HepG2 (cell line): Measurements from ENCODE around the gene LMOD1. TPM values are rescaled to one million over a fixed set of nuclear protein-coding genes. Genes with fewer than 3 reads are reported as not detected.
A peak's percentile ranks its signal among the peaks of the same experiment; 100 is the strongest.

Source experiments
- ARNT2 ChIP-seq: sonication (generic); formaldehyde crosslinking; IDR thresholded peaks from 2 replicates; pipeline ENCODE4 v1.8.0; 2022; ENCODE audit warnings: mild to moderate bottlenecking, low read depth, missing genetic modification reagents, moderate library complexity
- FOXA3 ChIP-seq: IDR thresholded peaks from 2 replicates; pipeline ENCODE4 v1.6.1; 2016; ENCODE audit warnings: missing genetic modification reagents, missing compliant biosample characterization
- FOXJ3 ChIP-seq: sonication (generic); formaldehyde crosslinking; IDR thresholded peaks from 2 replicates; pipeline ENCODE4 v1.4.0; 2020; ENCODE audit warnings: missing genetic modification reagents, mild to moderate bottlenecking, borderline replicate concordance
- GPBP1L1 ChIP-seq: sonication (generic); formaldehyde crosslinking; IDR thresholded peaks from 2 replicates; pipeline ENCODE4 v1.5.0; 2020; ENCODE audit warnings: mild to moderate bottlenecking, missing genetic modification reagents
- PLSCR1 ChIP-seq: sonication (generic); formaldehyde crosslinking; IDR thresholded peaks from 2 replicates; pipeline ENCODE4 v1.5.0; 2020; ENCODE audit warnings: missing genetic modification reagents, mild to moderate bottlenecking, borderline replicate concordance
- TBL1XR1 ChIP-seq: fragments of 150-350 bp; IDR thresholded peaks from 2 replicates; pipeline ENCODE4 v1.6.1; 2014; ENCODE audit warnings: borderline replicate concordance, low read length; ENCODE audit not compliant: partially characterized antibody
- ZFP36L1 ChIP-seq: sonication (generic); formaldehyde crosslinking; IDR thresholded peaks from 2 replicates; pipeline ENCODE4 v1.8.0; 2022; ENCODE audit warnings: mild to moderate bottlenecking, missing genetic modification reagents, moderate library complexity
- ZNF556 ChIP-seq: sonication (generic); formaldehyde crosslinking; IDR thresholded peaks from 2 replicates; pipeline ENCODE4 v1.4.0; 2020; ENCODE audit warnings: mild to moderate bottlenecking, missing genetic modification reagents, borderline replicate concordance
- ZNF598 ChIP-seq: sonication (generic); formaldehyde crosslinking; IDR thresholded peaks from 2 replicates; pipeline ENCODE4 v1.5.1; 2020; ENCODE audit warnings: mild to moderate bottlenecking, missing genetic modification reagents, borderline replicate concordance
- ZSCAN31 ChIP-seq: sonication (generic); formaldehyde crosslinking; IDR thresholded peaks from 2 replicates; pipeline ENCODE4 v1.5.0; 2020; ENCODE audit warnings: low read depth, mild to moderate bottlenecking, missing genetic modification reagents
- polyA plus RNA-seq, 8 experiments: library from polyadenylated mRNA; depleted of rRNA in 3 of 8; stranded (reverse) in 7 of 8; unstranded in 1 of 8; fragments of >200 nt; fragmentation: Illumina TruSeq in 4 of 8; extraction: Trizol in 4 of 8; gene quantifications; 2 replicates each; pipeline versions ENCODE4 v1.2.1 to v1.2.3, GENCODE V29; 2011 to 2016; ENCODE audit warnings: low read depth in 4 of 8, missing spikeins in 1 of 8, mixed read lengths in 1 of 8; ENCODE audit not compliant: insufficient read depth in 1 of 8
- total RNA-seq, 5 experiments: library from RNA; depleted of rRNA; stranded (reverse); fragments of >200 nt; fragmentation: Illumina TruSeq; extraction: Trizol; gene quantifications; 2 replicates each; pipeline ENCODE4 v1.2.3, GENCODE V29; 2016; ENCODE audit warnings: low read depth in 1 of 5
- TF ChIP-seq, protein P1 (sequence below): sonication (generic); formaldehyde crosslinking; IDR thresholded peaks from 2 replicates; pipeline ENCODE4 v1.5.0; 2020; ENCODE audit warnings: mild to moderate bottlenecking, missing genetic modification reagents, borderline replicate concordance

The LMOD1 gene
- total and polyA plus RNA-seq, 2 of the 13 experiments (the other 11 are each of a cell fraction or from before 2014, with no cell fraction given) = not detected

DNA sequence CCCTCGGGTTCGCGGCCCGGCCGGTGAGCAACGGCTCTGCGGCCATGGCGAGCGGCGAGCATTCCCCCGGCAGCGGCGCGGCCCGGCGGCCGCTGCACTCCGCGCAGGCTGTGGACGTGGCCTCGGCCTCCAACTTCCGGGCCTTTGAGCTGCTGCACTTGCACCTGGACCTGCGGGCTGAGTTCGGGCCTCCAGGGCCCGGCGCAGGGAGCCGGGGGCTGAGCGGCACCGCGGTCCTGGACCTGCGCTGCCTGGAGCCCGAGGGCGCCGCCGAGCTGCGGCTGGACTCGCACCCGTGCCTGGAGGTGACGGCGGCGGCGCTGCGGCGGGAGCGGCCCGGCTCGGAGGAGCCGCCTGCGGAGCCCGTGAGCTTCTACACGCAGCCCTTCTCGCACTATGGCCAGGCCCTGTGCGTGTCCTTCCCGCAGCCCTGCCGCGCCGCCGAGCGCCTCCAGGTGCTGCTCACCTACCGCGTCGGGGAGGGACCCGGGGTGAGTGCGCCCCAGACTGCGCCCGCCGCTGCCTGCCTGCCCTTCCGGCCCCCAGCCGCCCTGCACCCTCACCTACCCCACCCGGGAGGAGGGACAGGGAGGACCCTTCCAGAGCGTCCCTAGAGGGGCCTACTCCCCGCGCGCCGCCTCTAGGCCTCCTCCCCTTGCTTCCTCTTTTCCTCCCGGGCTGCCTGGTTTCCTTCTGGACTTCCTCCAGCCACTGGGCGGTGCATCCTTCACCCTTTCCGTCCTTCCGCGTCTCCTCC lies 36.5 kb upstream of the LMOD1 start, which contains the start of gene RNPEP (continued):
- TF ChIP-seq, protein P1, sequence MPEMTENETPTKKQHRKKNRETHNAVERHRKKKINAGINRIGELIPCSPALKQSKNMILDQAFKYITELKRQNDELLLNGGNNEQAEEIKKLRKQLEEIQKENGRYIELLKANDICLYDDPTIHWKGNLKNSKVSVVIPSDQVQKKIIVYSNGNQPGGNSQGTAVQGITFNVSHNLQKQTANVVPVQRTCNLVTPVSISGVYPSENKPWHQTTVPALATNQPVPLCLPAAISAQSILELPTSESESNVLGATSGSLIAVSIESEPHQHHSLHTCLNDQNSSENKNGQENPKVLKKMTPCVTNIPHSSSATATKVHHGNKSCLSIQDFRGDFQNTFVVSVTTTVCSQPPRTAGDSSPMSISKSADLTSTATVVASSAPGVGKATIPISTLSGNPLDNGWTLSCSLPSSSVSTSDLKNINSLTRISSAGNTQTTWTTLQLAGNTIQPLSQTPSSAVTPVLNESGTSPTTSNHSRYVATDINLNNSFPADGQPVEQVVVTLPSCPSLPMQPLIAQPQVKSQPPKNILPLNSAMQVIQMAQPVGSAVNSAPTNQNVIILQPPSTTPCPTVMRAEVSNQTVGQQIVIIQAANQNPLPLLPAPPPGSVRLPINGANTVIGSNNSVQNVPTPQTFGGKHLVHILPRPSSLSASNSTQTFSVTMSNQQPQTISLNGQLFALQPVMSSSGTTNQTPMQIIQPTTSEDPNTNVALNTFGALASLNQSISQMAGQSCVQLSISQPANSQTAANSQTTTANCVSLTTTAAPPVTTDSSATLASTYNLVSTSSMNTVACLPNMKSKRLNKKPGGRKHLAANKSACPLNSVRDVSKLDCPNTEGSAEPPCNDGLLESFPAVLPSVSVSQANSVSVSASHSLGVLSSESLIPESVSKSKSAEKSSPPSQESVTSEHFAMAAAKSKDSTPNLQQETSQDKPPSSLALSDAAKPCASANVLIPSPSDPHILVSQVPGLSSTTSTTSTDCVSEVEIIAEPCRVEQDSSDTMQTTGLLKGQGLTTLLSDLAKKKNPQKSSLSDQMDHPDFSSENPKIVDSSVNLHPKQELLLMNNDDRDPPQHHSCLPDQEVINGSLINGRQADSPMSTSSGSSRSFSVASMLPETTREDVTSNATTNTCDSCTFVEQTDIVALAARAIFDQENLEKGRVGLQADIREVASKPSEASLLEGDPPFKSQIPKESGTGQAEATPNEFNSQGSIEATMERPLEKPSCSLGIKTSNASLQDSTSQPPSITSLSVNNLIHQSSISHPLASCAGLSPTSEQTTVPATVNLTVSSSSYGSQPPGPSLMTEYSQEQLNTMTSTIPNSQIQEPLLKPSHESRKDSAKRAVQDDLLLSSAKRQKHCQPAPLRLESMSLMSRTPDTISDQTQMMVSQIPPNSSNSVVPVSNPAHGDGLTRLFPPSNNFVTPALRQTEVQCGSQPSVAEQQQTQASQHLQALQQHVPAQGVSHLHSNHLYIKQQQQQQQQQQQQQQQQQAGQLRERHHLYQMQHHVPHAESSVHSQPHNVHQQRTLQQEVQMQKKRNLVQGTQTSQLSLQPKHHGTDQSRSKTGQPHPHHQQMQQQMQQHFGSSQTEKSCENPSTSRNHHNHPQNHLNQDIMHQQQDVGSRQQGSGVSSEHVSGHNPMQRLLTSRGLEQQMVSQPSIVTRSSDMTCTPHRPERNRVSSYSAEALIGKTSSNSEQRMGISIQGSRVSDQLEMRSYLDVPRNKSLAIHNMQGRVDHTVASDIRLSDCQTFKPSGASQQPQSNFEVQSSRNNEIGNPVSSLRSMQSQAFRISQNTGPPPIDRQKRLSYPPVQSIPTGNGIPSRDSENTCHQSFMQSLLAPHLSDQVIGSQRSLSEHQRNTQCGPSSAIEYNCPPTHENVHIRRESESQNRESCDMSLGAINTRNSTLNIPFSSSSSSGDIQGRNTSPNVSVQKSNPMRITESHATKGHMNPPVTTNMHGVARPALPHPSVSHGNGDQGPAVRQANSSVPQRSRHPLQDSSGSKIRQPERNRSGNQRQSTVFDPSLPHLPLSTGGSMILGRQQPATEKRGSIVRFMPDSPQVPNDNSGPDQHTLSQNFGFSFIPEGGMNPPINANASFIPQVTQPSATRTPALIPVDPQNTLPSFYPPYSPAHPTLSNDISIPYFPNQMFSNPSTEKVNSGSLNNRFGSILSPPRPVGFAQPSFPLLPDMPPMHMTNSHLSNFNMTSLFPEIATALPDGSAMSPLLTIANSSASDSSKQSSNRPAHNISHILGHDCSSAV (CRISPR knock-in tag) = no peak
- TF ChIP-seq TBL1XR1 = no peak
- TF ChIP-seq FOXA3 (CRISPR knock-in tag) = no peak
- TF ChIP-seq PLSCR1 (CRISPR knock-in tag) = no peak
- peak; percentile 93 for TF ChIP-seq ZSCAN31 (CRISPR knock-in tag)
- TF ChIP-seq ARNT2 (CRISPR knock-in tag) = peak; percentile 76
- TF ChIP-seq ZNF556 = 0 out of 2 replicates have a peak, but pooled peaks have one; percentile 27
- TF ChIP-seq GPBP1L1 (CRISPR knock-in tag) = no peak
- no peak for TF ChIP-seq ZNF598 (CRISPR knock-in tag)
- TF ChIP-seq FOXJ3 = no peak
- TF ChIP-seq ZFP36L1 = peak; percentile 35; the same call in 1 of the 2 replicates
